HG03095 (cell line): ENCODE results near the gene ENOX1.
A peak's percentile ranks its signal among the peaks of the same experiment; 100 is the strongest.

Experiments used
- ATAC-seq: cut with Tn5 transposase; IDR thresholded peaks from one replicate; pipeline ENCODE4 v1.9.1; 2021; ENCODE audit warnings: moderate library complexity; ENCODE audit not compliant: unreplicated experiment

ENOX1 gene

GRCh38 chr13:43328907-43329306 lies 457.9 kb downstream of the ENOX1 start:
- ATAC-seq, result no peak

DNA sequence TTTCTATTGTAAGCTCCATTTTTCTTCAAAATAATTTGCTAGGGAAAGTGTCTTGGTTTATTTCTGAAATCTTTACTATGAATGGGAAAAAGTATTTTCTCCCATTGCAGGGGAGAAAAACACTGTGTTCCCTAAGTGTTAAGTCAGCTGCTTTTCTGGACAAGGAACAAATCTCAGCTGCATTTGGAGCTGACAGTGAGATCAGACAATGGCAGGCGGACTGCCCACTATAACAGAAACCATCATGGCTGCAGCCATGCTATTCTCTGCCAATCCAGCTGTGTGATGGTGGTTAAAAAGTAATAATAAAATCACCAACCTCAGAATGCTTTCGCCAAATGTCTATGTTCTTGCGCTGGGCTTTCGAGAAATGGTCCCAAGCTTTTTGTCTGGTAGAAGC lies 460.7 kb downstream of the ENOX1 start:
- ATAC-seq, result no peak

DNA sequence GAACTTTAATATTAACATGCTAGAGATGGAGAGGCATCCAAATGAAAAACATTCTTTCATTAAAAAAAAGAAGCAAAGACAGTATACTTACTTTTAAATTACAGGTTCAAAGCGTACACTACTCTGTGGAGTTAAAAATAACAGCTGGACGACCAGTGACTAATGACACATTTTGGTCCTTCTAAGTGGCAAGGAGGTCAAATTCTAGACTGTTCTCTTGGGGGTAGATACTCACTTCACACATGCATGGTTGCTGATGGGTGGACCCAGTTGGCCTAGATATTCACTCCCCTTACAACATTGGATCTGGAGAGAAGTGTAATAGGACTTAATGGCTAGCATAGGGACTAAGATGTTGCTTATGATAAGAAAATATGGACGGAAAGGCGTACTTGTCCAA lies 461.1 kb downstream of the ENOX1 start:
- ATAC-seq, result no peak

DNA sequence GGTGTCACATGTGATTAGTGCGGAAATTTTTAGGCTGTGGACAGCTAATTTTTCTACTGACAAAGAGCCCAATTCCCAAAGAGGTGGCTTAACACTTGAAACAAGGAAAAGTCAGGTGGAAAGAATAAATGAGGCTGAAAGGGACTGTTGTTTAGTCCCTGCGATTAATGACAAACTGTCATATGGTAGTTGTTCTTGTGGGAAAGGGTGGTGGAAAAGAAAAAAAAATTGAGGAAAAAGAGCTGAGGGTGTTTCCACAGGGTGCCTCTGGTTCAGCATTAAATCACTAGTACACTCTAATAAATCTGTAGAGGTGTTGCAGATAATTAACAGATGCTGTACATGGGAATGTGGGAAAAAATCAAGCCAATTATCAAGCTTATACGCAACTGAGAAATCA lies 462.6 kb downstream of the ENOX1 start:
- ATAC-seq, result no peak

GRCh38 chr13:43319617-43320444 lies 466.9 kb downstream of the ENOX1 start:
- no peak for ATAC-seq

DNA sequence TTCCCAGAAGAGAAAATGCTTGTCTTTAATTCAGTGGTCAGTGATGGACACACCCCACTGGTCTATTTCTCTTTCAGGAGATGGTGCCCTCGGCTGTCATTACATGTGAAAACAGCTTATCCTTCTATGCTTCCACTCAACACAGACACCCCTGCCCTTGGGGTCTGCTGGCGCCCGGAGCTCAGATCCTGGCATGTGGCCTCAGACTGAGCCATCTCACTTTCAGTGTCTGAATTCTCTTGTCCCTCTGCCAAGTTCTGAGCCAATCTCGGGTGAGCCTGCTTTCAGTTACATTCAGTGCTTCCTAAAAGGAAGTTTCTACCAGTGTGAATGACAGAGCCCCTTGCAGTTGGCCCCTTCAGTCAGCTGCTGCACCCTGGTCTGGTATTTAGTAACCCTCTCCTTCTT lies 469.8 kb downstream of the ENOX1 start:
- ATAC-seq, result no peak

DNA sequence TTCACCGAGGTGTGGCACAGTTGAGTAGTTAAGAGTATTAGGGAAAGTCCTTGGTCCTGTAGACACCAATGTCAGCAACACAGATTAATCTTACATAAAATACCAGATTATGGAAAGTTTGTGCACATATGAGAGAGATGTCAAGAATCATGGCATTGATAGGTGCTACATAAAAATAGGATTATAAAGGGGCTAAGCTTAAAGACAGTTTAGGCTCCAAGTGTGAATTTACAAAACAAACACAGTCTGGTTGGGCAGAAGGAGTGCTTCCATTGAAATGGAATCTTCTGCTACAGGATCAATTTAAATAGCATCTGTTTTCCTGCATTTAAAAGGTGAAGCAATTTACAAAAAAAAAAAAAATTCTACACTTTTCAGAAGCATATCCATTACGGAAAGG lies 470.5 kb downstream of the ENOX1 start:
- no peak for ATAC-seq

DNA sequence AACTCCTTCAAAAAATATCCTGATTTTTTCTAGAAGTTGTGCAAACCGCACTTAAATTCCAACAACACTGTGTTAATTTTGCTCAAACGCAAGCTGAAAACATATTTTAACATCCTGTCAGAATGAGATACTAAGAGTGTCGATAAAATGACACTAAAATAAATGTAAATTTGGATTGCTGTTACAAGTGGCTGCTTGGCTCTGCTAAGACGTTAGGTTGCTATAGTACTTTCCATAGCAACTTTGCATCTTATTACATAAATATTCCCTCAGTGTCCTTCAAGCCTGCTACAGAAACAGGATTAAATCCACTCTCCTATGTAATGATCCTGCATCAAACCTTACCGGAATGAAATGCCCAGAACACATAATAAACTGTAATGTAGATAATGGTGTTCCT lies 471.2 kb downstream of the ENOX1 start:
- ATAC-seq, result no peak

DNA sequence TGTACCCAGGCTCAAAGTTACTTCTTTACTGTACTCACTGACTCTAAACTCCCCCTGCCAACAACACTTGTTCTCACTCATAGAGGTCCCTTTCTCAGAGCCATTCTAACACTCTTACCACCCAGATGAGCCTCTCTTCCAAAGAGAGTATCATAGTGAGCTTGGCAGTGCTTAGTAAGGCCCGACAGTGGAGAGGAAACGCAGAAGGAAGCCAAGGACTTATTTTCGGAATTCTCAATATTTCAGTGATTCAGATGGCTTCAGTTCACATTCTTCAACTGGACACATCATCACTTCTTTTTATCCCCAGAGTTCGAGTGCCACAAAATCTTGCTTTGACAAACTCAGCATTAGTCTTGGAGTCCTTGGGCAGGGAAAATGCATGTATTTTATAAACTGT lies 477.5 kb downstream of the ENOX1 start:
- no peak for ATAC-seq

- peak; percentile 89 for ATAC-seq
These were observed 478.8 kb downstream of the ENOX1 start for GRCh38 chr13:43307921-43308433.

DNA sequence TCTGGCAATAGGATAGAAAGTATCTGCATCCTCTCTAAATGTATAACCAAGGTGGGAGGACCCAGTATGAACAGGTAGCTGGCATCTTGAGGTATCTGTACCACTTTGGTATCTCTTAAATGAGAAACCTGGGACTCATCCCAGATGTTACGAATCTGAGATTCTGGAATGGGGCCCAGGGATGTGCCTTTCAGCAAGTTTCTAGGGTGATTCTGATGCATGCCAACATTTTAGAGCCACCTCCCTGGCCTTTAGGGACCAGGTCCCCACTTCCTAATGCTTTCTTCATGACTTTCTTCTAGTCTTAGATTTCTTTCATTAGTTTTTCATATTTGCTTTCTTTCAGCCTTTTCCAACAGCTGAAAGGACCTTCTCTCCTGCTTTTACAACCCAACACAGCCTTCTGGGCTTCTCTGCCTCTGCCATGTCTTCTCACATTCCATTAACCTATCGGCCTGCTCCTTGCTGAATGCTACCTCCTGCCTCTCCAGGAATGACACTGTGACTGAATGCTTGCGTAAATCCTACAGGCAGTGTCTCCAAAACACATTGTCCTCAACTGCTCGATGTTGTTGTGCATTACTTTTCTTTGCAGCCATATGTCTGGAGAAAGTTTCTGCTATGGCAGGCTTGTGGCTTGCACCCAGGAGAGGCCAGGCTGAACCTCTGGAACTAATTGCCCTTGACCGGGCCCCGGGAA lies 479.4 kb downstream of the ENOX1 start:
- no peak for ATAC-seq

- no peak for ATAC-seq
These were observed 480.4 kb downstream of the ENOX1 start for GRCh38 chr13:43306372-43306771.

DNA sequence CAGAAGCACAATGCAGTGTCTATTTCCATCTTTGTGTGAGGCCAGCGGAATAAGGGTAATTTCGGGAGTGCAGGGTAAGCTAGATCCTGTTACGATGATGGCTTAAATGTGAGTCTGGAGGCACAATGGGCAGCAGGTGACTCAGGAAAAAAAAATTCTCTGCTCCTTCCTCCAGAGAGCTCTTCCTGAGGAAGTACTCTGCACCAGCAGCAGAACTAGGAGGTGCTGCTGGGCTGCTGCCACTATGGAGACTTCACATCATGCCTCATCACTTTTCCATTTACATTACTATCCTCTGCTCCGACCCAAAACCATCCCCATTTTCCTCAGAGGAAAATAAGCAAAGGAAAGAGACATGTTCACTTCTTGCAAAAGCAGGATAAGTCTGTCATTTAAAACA lies 481.4 kb downstream of the ENOX1 start:
- no peak for ATAC-seq

- ATAC-seq, result no peak
These were observed 481.8 kb downstream of the ENOX1 start for GRCh38 chr13:43304945-43305344.

DNA sequence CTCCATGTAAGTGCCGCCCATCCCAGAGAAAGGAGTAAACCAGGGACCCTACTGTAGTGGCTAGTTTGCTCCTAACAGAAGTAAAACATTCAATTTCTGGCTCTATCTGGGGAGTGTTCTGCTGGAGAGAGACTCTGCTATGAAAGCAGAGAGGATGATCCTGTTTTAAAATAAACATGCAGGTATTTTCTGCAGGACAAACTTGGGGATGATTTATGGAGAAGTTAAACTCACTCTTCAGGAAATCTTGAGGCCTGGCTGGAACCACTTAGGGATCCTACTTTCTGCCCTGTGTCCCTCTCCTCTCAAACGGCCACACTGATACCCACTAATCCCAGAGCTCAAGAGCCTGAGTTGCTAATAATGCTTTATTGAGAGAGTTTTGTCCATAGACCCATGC lies 482.3 kb downstream of the ENOX1 start:
- ATAC-seq, result no peak

DNA sequence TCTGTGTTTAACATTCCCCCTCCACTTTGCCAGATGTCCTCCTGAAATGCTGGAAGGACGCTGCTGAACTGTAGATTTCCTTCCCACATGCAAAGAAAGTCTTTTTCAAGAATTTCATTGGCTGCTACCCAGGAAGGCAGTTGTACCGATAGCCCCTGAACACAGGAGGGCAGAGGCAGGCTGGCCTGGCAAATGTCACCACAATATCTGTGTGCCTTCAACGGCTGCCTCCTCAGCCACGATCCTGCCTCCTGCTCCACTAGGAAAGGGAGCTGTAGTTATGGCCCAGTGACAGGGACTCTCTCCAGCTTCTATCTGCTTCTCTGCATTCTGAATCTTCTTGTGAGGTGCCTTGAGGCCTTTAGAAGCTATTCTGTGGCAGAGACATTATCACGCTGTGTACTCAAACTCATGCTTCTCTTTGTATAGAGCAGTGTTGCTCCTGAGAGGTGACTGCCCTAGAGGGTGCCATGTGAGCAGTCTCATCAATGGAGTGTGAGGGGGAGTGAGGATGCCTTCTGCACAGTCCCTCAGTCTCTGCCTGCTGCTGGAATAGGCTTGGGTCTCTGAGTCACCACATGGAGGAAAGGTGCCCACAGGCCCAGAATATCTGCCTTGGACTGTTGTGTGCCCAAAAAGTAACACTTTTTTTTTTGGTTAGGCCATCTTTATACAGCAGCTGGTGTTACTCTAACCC lies 483.6 kb downstream of the ENOX1 start:
- no peak for ATAC-seq

GRCh38 chr13:43301346-43301969 lies 485.3 kb downstream of the ENOX1 start:
- no peak for ATAC-seq

GRCh38 chr13:43300865-43301264 lies 485.9 kb downstream of the ENOX1 start:
- no peak for ATAC-seq

- ATAC-seq, result no peak
These were observed 487.4 kb downstream of the ENOX1 start for GRCh38 chr13:43299374-43299773.

- ATAC-seq, result no peak
These were observed 488.0 kb downstream of the ENOX1 start for GRCh38 chr13:43298816-43299215.

GRCh38 chr13:43297967-43298678 lies 488.6 kb downstream of the ENOX1 start:
- ATAC-seq, result no peak
